Fibroblast of mammary gland (primary cell): ENCODE data around the gene EPB41L4B.
"Not testable (repeated sequence)": the region's sequence is repeated elsewhere in the genome, so short reads cannot be mapped to it uniquely, and the experiment has no call there.

ENCODE experiments used
- DNase-seq: peaks from one replicate; pipeline ENCODE4 v3.0.0-alpha.2; 2010; ENCODE audit warnings: low read depth
- H3K4me3 ChIP-seq: 2 replicates; pipeline ENCODE4 v1.5.1; 2011; ENCODE audit warnings: low read depth, mild to moderate bottlenecking, low read length, moderate library complexity; ENCODE audit not compliant: control insufficient read depth
- CTCF ChIP-seq: conservative IDR thresholded peaks from 2 replicates; pipeline ENCODE4 v1.5.1; 2011; ENCODE audit warnings: low read depth, low read length, inconsistent platforms; ENCODE audit not compliant: control insufficient read depth, insufficient read depth

EPB41L4B gene

GRCh38 chr9:109349421-109349846 is 28.6 kb upstream of the EPB41L4B start:
- TF ChIP-seq CTCF: no peak
- H3K4me3 ChIP-seq: no peak overlapping the region
- DNase-seq: peak; percentile 91

GRCh38 chr9:109346904-109347303 is 26.0 kb upstream of the EPB41L4B start:
- H3K4me3 ChIP-seq: no peak overlapping the region
- no peak for TF ChIP-seq CTCF

GRCh38 chr9:109344866-109345265 is 24.0 kb upstream of the EPB41L4B start:
- DNase-seq: no peak
- H3K4me3 ChIP-seq: no peak overlapping the region
- no peak for TF ChIP-seq CTCF

More at GRCh38 chr9:109346904-109347303, 26.0 kb upstream of the EPB41L4B start:
- DNase-seq: no peak

DNA sequence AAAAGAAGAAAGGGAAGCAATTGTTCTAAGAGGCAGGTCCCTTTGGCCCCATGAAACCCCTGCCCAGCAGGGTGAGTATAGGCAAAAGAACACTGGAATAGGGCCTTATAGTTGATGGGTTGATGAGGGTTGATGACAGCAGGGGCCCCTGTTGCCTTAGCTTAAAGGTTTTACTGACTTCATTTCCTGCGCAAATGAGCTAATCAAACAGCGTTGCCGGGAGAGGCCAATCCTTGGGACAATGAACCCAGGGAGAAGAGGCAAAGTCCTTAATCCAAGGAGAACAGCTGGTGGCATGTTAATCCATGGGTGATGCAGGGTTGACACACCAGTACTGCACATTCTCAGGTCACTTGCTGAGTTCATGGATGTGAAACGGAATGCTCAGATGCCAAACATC is 22.0 kb upstream of the EPB41L4B start:
- no peak for DNase-seq
- H3K4me3 ChIP-seq: no peak overlapping the region
- TF ChIP-seq CTCF: no peak

DNA sequence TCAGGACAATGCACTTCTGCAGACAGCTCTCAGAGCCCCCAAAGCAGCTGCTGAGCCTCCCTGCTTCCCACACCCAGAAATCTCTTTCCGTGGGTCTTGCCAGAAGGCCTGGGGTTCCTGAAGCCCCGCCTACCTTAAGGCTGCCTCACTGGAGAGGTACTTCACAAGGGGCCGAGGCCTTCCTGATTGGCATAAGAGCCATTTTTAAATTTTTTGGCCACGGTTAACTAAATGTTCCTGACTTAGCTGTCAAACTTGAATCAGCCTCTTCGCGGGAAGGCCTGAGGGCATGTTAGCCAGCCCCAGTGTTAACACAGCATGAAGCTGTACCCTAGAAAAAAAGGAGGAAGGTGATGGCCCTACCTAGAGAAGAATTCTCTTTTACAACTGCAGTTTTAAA is 20.7 kb upstream of the EPB41L4B start:
- H3K4me3 ChIP-seq: no peak overlapping the region
- no peak for TF ChIP-seq CTCF
- DNase-seq: no peak

GRCh38 chr9:109340979-109341378 is 20.1 kb upstream of the EPB41L4B start:
- DNase-seq, H3K4me3 ChIP-seq: not testable (repeated sequence)

GRCh38 chr9:109336409-109336808 is 15.6 kb upstream of the EPB41L4B start:
- no peak overlapping the region for H3K4me3 ChIP-seq
- TF ChIP-seq CTCF: no peak
- no peak for DNase-seq

DNA sequence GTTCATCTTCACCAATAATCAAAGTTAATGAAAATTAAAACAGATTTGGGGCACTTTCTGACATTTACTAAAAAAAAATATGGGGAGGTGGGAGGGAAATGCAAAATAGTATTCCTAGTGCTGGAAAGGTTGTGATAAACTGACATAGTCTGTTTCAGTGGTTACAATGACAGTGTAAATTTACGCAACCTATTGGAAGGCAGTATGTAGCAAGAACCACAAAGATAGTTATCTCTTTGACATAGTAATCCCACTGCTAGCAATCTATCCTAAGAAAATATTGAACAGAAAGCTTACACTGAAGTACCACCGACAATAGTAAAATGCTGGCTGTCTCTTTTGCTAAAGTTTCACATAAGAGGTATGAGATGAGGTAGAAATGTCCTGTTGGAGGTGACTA is 15.1 kb upstream of the EPB41L4B start:
- TF ChIP-seq CTCF: no peak
- no peak for DNase-seq
- H3K4me3 ChIP-seq: no peak overlapping the region
